Measurements from ENCODE around the gene VPS8. TPM values are rescaled to one million over a fixed set of nuclear protein-coding genes. Genes with fewer than 3 reads are reported as not detected.
"Not testable (repeated sequence)": the region's sequence is repeated elsewhere in the genome, so short reads cannot be mapped to it uniquely, and the experiment has no call there.

Gene VPS8
- total and polyA plus RNA-seq, 2 experiments from 2014 or later: 41.2 to 47.1 TPM

DNA sequence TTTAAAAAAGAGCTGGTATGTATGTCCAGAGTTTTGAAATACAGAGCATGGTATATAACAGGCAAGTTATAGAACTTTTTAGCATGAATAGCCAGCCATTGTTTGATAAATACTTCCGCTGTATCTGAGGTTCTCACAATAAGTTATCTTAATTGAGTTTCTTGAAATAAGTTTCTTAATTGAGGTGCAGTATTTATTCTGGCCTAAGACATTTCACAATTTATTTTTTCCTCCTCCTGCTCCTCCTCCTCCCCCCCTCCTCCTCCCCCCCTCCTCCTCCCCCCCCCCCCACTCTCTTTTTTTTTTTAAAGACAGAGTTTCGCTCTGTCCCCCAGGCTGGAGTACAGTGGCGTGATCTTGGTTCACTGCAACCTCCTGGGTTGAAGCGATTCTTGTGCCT, 83.4 kb downstream of the VPS8 start:
- no peaks in the 10 kb centered on the region for H3K36me3 ChIP-seq
- H3K4me3 ChIP-seq: no peak overlapping the region
- H3K27me3 ChIP-seq: no peaks in the 10 kb centered on the region
- H3K4me1 ChIP-seq (ENCODE audit: low read depth): no peaks in the 10 kb centered on the region
- TF ChIP-seq, protein P1, sequence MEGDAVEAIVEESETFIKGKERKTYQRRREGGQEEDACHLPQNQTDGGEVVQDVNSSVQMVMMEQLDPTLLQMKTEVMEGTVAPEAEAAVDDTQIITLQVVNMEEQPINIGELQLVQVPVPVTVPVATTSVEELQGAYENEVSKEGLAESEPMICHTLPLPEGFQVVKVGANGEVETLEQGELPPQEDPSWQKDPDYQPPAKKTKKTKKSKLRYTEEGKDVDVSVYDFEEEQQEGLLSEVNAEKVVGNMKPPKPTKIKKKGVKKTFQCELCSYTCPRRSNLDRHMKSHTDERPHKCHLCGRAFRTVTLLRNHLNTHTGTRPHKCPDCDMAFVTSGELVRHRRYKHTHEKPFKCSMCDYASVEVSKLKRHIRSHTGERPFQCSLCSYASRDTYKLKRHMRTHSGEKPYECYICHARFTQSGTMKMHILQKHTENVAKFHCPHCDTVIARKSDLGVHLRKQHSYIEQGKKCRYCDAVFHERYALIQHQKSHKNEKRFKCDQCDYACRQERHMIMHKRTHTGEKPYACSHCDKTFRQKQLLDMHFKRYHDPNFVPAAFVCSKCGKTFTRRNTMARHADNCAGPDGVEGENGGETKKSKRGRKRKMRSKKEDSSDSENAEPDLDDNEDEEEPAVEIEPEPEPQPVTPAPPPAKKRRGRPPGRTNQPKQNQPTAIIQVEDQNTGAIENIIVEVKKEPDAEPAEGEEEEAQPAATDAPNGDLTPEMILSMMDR (IDR thresholded peaks at IDR 0.05; ENCODE audit: low read depth, low read length): no peak
- H3K27ac ChIP-seq: no peak overlapping the region
- H3K9me3 ChIP-seq (ENCODE audit: low read depth): no peaks in the 10 kb centered on the region
- DNase-seq (ENCODE audit: low read depth in 1 of 2, low spot score in 1 of 2): no peak

DNA sequence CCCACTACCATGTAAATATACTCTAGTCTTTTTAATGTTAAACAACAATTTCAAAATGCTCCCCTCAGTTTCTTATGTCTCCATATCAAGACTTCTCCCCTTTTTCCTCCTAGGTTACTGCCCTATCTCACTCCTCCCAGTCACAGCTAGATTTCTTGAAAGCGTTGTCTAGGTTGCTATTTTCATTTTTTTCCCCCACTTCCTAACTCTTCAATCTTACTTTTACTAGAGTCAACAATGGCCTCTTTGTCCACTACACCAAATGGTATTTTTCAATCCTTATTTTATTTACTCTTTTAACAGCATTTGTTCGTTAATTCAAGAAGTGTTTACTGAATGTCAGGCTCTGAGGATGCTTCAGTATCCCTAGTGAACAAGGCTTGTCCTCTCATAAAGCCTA, 84.4 kb downstream of the VPS8 start:
- TF ChIP-seq, protein P1 (IDR thresholded peaks at IDR 0.05; ENCODE audit: low read depth, low read length): no peak
- H3K36me3 ChIP-seq: no peaks in the 10 kb centered on the region
- no peaks in the 10 kb centered on the region for H3K27me3 ChIP-seq
- no peak overlapping the region for H3K4me3 ChIP-seq
- no peak overlapping the region for H3K27ac ChIP-seq
- H3K4me1 ChIP-seq (ENCODE audit: low read depth): no peaks in the 10 kb centered on the region
- no peak for DNase-seq (ENCODE audit: low read depth in 1 of 2, low spot score in 1 of 2)
- H3K9me3 ChIP-seq (ENCODE audit: low read depth): no peaks in the 10 kb centered on the region

- Histone ChIP-seq H3K27me3 (no peaks in the 10 kb centered on the region), H3K9me3 (ENCODE audit: low read depth) (no peaks in the 10 kb centered on the region), H3K4me3 (no peak overlapping the region), H3K27ac (no peak overlapping the region), H3K36me3 (no peaks in the 10 kb centered on the region), H3K4me1 (ENCODE audit: low read depth) (no peaks in the 10 kb centered on the region)
- TF ChIP-seq, protein P1 (IDR thresholded peaks at IDR 0.05; ENCODE audit: low read depth, low read length): no peak
- no peak for DNase-seq (ENCODE audit: low read depth in 1 of 2, low spot score in 1 of 2)
Measured at GRCh38 chr3:184899953-184900595, 88.1 kb downstream of the VPS8 start.

DNA sequence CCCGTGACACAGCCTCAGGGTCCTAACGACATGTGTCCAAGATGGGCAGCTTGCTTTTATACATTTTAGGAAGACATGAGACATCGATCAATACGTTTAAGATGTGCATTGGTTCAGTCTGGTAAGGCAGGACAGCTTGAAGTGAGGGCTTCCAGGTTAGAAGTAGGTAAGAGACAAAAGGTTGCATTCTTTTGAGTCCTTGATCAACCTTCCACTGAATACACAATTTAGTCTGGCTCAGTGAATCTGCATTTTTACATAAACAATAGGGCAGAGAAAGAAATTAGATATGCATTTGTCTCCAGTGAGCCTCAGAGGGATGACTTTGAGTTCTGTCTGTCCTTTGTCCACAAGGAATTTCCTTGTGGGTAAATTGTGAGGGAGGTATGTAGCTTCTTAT, 95.1 kb downstream of the VPS8 start:
- not testable (repeated sequence) for H3K27me3 ChIP-seq; DNase-seq (ENCODE audit: low read depth in 1 of 2, low spot score in 1 of 2); H3K27ac ChIP-seq; H3K4me3 ChIP-seq; H3K4me1 ChIP-seq (ENCODE audit: low read depth); H3K36me3 ChIP-seq; H3K9me3 ChIP-seq (ENCODE audit: low read depth)

- TF ChIP-seq, protein P1 (IDR thresholded peaks at IDR 0.05; ENCODE audit: low read depth, low read length): no peak
- H3K27me3 ChIP-seq: no peaks in the 10 kb centered on the region
- H3K4me1 ChIP-seq (ENCODE audit: low read depth): peaks cover 4% of the 10 kb centered on the region
- no peak for DNase-seq (ENCODE audit: low read depth in 1 of 2, low spot score in 1 of 2)
- H3K9me3 ChIP-seq (ENCODE audit: low read depth): no peaks in the 10 kb centered on the region
- no peak overlapping the region for H3K27ac ChIP-seq
- no peak overlapping the region for H3K4me3 ChIP-seq
- no peaks in the 10 kb centered on the region for H3K36me3 ChIP-seq
Measured at GRCh38 chr3:184907681-184908649, 96.0 kb downstream of the VPS8 start.

GRCh38 chr3:184908859-184909258, 96.9 kb downstream of the VPS8 start:
- DNase-seq (ENCODE audit: low read depth in 1 of 2, low spot score in 1 of 2): no peak
- no peaks in the 10 kb centered on the region for H3K9me3 ChIP-seq (ENCODE audit: low read depth)
- H3K27ac ChIP-seq: no peak overlapping the region
- H3K4me1 ChIP-seq (ENCODE audit: low read depth): peaks cover 4% of the 10 kb centered on the region
- TF ChIP-seq, protein P1 (IDR thresholded peaks at IDR 0.05; ENCODE audit: low read depth, low read length): no peak
- no peaks in the 10 kb centered on the region for H3K36me3 ChIP-seq
- H3K27me3 ChIP-seq: no peaks in the 10 kb centered on the region
- H3K4me3 ChIP-seq: no peak overlapping the region
